HepG2 (cell line): ENCODE data around the gene KLHL21. TPM values are rescaled to one million over a fixed set of nuclear protein-coding genes. Genes with fewer than 3 reads are reported as not detected.

Experiments
- ATAC-seq: fragments of 200-7000 bp; cut with Tn5 transposase; 3 replicates; pipeline ENCODE4 v1.9.1; 2020; ENCODE audit warnings: mild to moderate bottlenecking, moderate library complexity
- BruUV-seq: library from RNA; stranded (reverse); fragments of 400-500 nt; replicated peaks from 2 replicates; lab custom pipeline; 2021; lab: Mats Ljungman, UMichigan
- CTCF ChIA-PET: fragments of 300-600 bp; formaldehyde crosslinking; extraction: SDS; loops from one replicate; lab custom pipeline; 2021; ENCODE audit warnings: low total read pairs, inconsistent platforms, low intra/inter-chr PET ratio; lab: Yijun Ruan, JAX
- POLR2A ChIA-PET: fragments of 350-600 bp; sonication (Branson Sonifier 250); formaldehyde crosslinking; loops from one replicate; lab custom pipeline; 2020; ENCODE audit warnings: antibody characterized with exemption, inconsistent platforms; lab: Yijun Ruan, JAX
- DNase-seq: peaks from one replicate; pipeline ENCODE4 v3.0.0-alpha.2; 2015; ENCODE audit warnings: low spot score
- FAIRE-seq: peaks from 3 replicates; lab custom pipeline; 2011; peaks lifted over from hg19 to GRCh38; lab: Jason Lieb, UNC
- H2AFZ ChIP-seq: one replicate; pipeline ENCODE4 v1.6.1; 2011; ENCODE audit warnings: low read length, inconsistent platforms
- H3K27ac ChIP-seq: fragments of 300-600 bp; 3 replicates; pipeline ENCODE4 v1.8.0; 2011; ENCODE audit warnings: mixed run types, mild to moderate bottlenecking, mixed read lengths, low read length, inconsistent platforms; ENCODE audit not compliant: insufficient read depth; ENCODE audit errors: extremely low read length
- H3K27me3 ChIP-seq, 2 experiments: fragments of 200-600 bp in 1 of 2; 2 replicates in 1 of 2; 3 replicates in 1 of 2; pipeline versions ENCODE4 v1.6.0 to v1.8.0; 2011; ENCODE audit warnings: low read length in 2 of 2, mild to moderate bottlenecking in 2 of 2, moderate library complexity in 2 of 2, inconsistent platforms in 1 of 2; ENCODE audit not compliant: insufficient read depth in 2 of 2, control insufficient read depth in 1 of 2
- H3K36me3 ChIP-seq, 2 experiments: fragments of 200-600 bp in 1 of 2; replicated peaks in 1 of 2; 2 replicates in 1 of 2; 3 replicates in 1 of 2; pipeline versions ENCODE4 v1.5.1 to v1.8.0; 2011; ENCODE audit warnings: low read length in 2 of 2, inconsistent platforms in 1 of 2; ENCODE audit not compliant: insufficient read depth in 2 of 2, control insufficient read depth in 1 of 2
- H3K4me1 ChIP-seq: 2 replicates; pipeline ENCODE4 v1.5.1; 2012; ENCODE audit warnings: low read length, inconsistent platforms; ENCODE audit not compliant: insufficient read depth
- H3K4me2 ChIP-seq: 2 replicates; pipeline ENCODE4 v1.6.0; 2011; ENCODE audit warnings: low read depth, low read length, inconsistent platforms
- H3K4me3 ChIP-seq, 3 experiments: fragments of 200-600 bp in 1 of 3; sonication (generic), shearing (Covaris generic) in 1 of 3; replicated peaks in 1 of 3; 2 replicates each; pipeline ENCODE4 v1.5.1; 2011 to 2016; ENCODE audit warnings: low read length in 3 of 3, inconsistent platforms in 2 of 3, low read depth in 2 of 3, mild to moderate bottlenecking in 2 of 3, control low read depth in 1 of 3, mixed read lengths in 1 of 3; ENCODE audit not compliant: insufficient read depth in 1 of 3
- H3K79me2 ChIP-seq: one replicate; pipeline ENCODE4 v1.6.1; 2011; ENCODE audit warnings: low read length, inconsistent platforms; ENCODE audit not compliant: insufficient read depth
- H3K9ac ChIP-seq: 2 replicates; pipeline ENCODE4 v1.6.0; 2011; ENCODE audit warnings: mild to moderate bottlenecking, low read depth, low read length, inconsistent platforms; ENCODE audit not compliant: insufficient read depth
- H3K9me3 ChIP-seq: 2 replicates; pipeline ENCODE4 v1.5.1; 2012; ENCODE audit warnings: mild to moderate bottlenecking, low read length
- H4K20me1 ChIP-seq: 2 replicates; pipeline ENCODE4 v1.6.0; 2011; ENCODE audit warnings: inconsistent platforms, mild to moderate bottlenecking, low read length, moderate library complexity; ENCODE audit not compliant: insufficient read depth
- AGO2 ChIP-seq: fragments of 200-400 bp; formaldehyde crosslinking; optimal IDR thresholded peaks from 2 replicates; pipeline ENCODE3; 2017; ENCODE audit warnings: mild to moderate bottlenecking, low read depth, low read length, moderate library complexity
- MED8 ChIP-seq: sonication (generic); formaldehyde crosslinking; IDR thresholded peaks from 2 replicates; pipeline ENCODE4 v1.8.1; 2023; ENCODE audit warnings: mild to moderate bottlenecking, missing genetic modification reagents; ENCODE audit not compliant: insufficient replicate concordance
- SMAD9 ChIP-seq: sonication (generic); formaldehyde crosslinking; IDR thresholded peaks from 2 replicates; pipeline ENCODE4 v1.5.1; 2020; ENCODE audit warnings: mild to moderate bottlenecking, missing genetic modification reagents
- ZNF335 ChIP-seq: sonication (generic); formaldehyde crosslinking; IDR thresholded peaks from 2 replicates; pipeline ENCODE4 v1.4.0; 2020; ENCODE audit warnings: missing genetic modification reagents
- ZNF790 ChIP-seq: sonication (generic); formaldehyde crosslinking; IDR thresholded peaks from 2 replicates; pipeline ENCODE4 v1.8.0; 2022; ENCODE audit warnings: missing genetic modification reagents, mild to moderate bottlenecking, borderline replicate concordance
- WGBS: methylation state at CpG from one replicate; pipeline ENCODE4 v1.1.6; 2017; ENCODE audit warnings: low lambda C conversion rate; 5-methylcytosine and 5-hydroxymethylcytosine counted together
- in situ Hi-C: cut with HindIII; loops from 2 replicates; pipeline ENCODE4 v1.10.0; 2017; ENCODE audit warnings: low pct_unique_long_range_greater_than_20kb; ENCODE audit not compliant: extremely low pct_ligation_motif_present
- intact Hi-C: fragments of 100-400 bp; cut with micrococcal nuclease; formaldehyde crosslinking; loops from one replicate; pipeline ENCODE4 v1.10.0; 2022; ENCODE audit not compliant: unreplicated experiment
- polyA plus RNA-seq, 8 experiments: library from polyadenylated mRNA; depleted of rRNA in 3 of 8; stranded (reverse) in 7 of 8; unstranded in 1 of 8; fragments of >200 nt; fragmentation: Illumina TruSeq in 4 of 8; extraction: Trizol in 4 of 8; gene quantifications; 2 replicates each; pipeline versions ENCODE4 v1.2.1 to v1.2.3, GENCODE V29; 2011 to 2016; ENCODE audit warnings: low read depth in 4 of 8, missing spikeins in 1 of 8, mixed read lengths in 1 of 8; ENCODE audit not compliant: insufficient read depth in 1 of 8
- total RNA-seq, 5 experiments: library from RNA; depleted of rRNA; stranded (reverse); fragments of >200 nt; fragmentation: Illumina TruSeq; extraction: Trizol; gene quantifications; 2 replicates each; pipeline ENCODE4 v1.2.3, GENCODE V29; 2016; ENCODE audit warnings: low read depth in 1 of 5
- TF ChIP-seq, protein P1 (sequence below): sonication (generic); formaldehyde crosslinking; IDR thresholded peaks from 2 replicates; pipeline ENCODE4 v1.9.0; 2021; ENCODE audit warnings: missing genetic modification reagents, mild to moderate bottlenecking, borderline replicate concordance
- TF ChIP-seq, protein P2 (sequence below): sonication (generic); formaldehyde crosslinking; IDR thresholded peaks from 2 replicates; pipeline ENCODE4 v1.8.1; 2023; ENCODE audit warnings: mild to moderate bottlenecking, missing genetic modification reagents
- TF ChIP-seq, protein P3 (sequence below): IDR thresholded peaks from 2 replicates; pipeline ENCODE4 v1.6.1; 2016; ENCODE audit warnings: missing compliant biosample characterization, missing genetic modification reagents, borderline replicate concordance

KLHL21 gene
- total and polyA plus RNA-seq, 2 of the 13 experiments (the other 11 are each of a cell fraction or from before 2014, with no cell fraction given) = 14.8 to 25.0 TPM

DNA sequence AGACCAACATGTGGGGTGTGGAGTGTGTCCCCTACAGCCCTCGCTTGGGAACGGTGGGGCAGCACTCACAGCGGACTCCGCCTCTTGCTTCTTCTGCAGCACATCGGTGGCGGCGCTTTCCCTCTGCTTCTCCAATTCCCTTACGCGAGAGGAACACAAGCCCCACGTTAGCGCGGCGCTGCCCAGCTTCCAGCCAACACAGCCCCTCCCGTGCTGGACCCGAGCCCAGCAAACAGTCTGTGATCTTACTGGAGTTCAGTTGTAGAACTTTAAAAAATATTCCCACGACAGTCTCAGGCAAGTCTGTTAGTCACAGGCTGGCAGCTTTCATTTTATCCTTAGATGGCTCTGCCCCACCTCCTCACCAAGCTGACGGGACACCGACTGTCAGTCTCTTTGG lies 35.6 kb upstream of the KLHL21 start:
- no peak overlapping the region for H3K27ac ChIP-seq
- ChIA-PET CTCF (no interaction called here), POLR2A (no interaction called here)
- WGBS = 97% methylated on average over 18 of the region's 18 CpGs
- ATAC-seq (no peak), DNase-seq (no peak), FAIRE-seq (no peak)
- in situ Hi-C loops (no loop called here), intact Hi-C loops (no loop called here)
- H3K27me3 ChIP-seq = no peaks in the 10 kb centered on the region
- peaks cover 38 to 87% of the 10 kb centered on the region in 2 experiments; a peak in 4 of 5 replicates for H3K36me3 ChIP-seq
- no peaks in the 10 kb centered on the region for H3K9me3 ChIP-seq
- no peak overlapping the region for H3K4me2 ChIP-seq
- 0 out of 2 replicates have a peak, but pooled peaks cover 5% of the 10 kb centered on the region for H4K20me1 ChIP-seq
- BruUV-seq = no TSS peak
- TF ChIP-seq ZNF790 (CRISPR knock-in tag) (no peak), MED8 (no peak), ZNF335 (CRISPR knock-in tag) (no peak), SMAD9 (CRISPR knock-in tag) (no peak), AGO2 (peak; percentile 18)
- TF ChIP-seq, protein P1, sequence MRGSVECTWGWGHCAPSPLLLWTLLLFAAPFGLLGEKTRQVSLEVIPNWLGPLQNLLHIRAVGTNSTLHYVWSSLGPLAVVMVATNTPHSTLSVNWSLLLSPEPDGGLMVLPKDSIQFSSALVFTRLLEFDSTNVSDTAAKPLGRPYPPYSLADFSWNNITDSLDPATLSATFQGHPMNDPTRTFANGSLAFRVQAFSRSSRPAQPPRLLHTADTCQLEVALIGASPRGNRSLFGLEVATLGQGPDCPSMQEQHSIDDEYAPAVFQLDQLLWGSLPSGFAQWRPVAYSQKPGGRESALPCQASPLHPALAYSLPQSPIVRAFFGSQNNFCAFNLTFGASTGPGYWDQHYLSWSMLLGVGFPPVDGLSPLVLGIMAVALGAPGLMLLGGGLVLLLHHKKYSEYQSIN (CRISPR knock-in tag) = no peak
- TF ChIP-seq, protein P2, sequence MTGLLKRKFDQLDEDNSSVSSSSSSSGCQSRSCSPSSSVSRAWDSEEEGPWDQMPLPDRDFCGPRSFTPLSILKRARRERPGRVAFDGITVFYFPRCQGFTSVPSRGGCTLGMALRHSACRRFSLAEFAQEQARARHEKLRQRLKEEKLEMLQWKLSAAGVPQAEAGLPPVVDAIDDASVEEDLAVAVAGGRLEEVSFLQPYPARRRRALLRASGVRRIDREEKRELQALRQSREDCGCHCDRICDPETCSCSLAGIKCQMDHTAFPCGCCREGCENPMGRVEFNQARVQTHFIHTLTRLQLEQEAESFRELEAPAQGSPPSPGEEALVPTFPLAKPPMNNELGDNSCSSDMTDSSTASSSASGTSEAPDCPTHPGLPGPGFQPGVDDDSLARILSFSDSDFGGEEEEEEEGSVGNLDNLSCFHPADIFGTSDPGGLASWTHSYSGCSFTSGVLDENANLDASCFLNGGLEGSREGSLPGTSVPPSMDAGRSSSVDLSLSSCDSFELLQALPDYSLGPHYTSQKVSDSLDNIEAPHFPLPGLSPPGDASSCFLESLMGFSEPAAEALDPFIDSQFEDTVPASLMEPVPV (CRISPR knock-in tag) = no peak
- TF ChIP-seq, protein P3, sequence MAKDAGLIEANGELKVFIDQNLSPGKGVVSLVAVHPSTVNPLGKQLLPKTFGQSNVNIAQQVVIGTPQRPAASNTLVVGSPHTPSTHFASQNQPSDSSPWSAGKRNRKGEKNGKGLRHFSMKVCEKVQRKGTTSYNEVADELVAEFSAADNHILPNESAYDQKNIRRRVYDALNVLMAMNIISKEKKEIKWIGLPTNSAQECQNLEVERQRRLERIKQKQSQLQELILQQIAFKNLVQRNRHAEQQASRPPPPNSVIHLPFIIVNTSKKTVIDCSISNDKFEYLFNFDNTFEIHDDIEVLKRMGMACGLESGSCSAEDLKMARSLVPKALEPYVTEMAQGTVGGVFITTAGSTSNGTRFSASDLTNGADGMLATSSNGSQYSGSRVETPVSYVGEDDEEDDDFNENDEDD (CRISPR knock-in tag) = no peak
- H3K4me1 ChIP-seq = no peaks in the 10 kb centered on the region
- no peak overlapping the region for H3K9ac ChIP-seq
- H2AFZ ChIP-seq = no peak overlapping the region
- no peak overlapping the region for H3K4me3 ChIP-seq
- no peaks in the 10 kb centered on the region for H3K79me2 ChIP-seq
